ENCODE measurements around the gene CNTN5. TPM values are rescaled to one million over a fixed set of nuclear protein-coding genes. Genes with fewer than 3 reads are reported as not detected.

The CNTN5 gene
- total and polyA plus RNA-seq, 2 experiments from 2014 or later: not detected

GRCh38 chr11:100316952-100317351 lies 1296.2 kb downstream of the CNTN5 start:
- Histone ChIP-seq H3K9me3 (ENCODE audit: low read depth) (no peaks in the 10 kb centered on the region), H3K9ac (no peak overlapping the region), H3F3A (ENCODE audit: insufficient read depth) (no peaks in the 10 kb centered on the region), H3K27me3 (replicated peaks; ENCODE audit: insufficient read depth) (no peaks in the 10 kb centered on the region), H4K20me1 (ENCODE audit: insufficient read depth) (no peaks in the 10 kb centered on the region), H3K4me3 (no peak overlapping the region), H3K4me1 (ENCODE audit: insufficient read depth) (no peaks in the 10 kb centered on the region), H3K27ac (no peak overlapping the region), H3K9me2 (ENCODE audit: insufficient read depth) (no peaks in the 10 kb centered on the region), H3K4me2 (ENCODE audit: unreplicated experiment) (no peak overlapping the region), H2AFZ (no peak overlapping the region), H3K36me3 (ENCODE audit: low read depth) (no peaks in the 10 kb centered on the region), H3K79me2 (ENCODE audit: insufficient read depth) (no peaks in the 10 kb centered on the region)
- in situ Hi-C loops (cut with MboI): no loop called here
- no peak for TF ChIP-seq EZH2 (IDR thresholded peaks at IDR 0.05; ENCODE audit: insufficient read depth, poor library complexity, severe bottlenecking)
- TF ChIP-seq EZH2phosphoT487 (IDR thresholded peaks at IDR 0.05; ENCODE audit: insufficient read depth, low read depth): no peak
- WGBS, 2 experiments (ENCODE audit: low coverage in 1 of 2, low lambda C conversion rate in 2 of 2, missing lambda C conversion rate in 2 of 2): 20 to 22% methylated on average over 3 of the region's 3 CpGs
- no peak for DNase-seq

- H3K27ac ChIP-seq: no peak overlapping the region
- H3K4me2 ChIP-seq (ENCODE audit: unreplicated experiment): no peak overlapping the region
- no peak overlapping the region for H2AFZ ChIP-seq
- no peaks in the 10 kb centered on the region for H3K9me3 ChIP-seq (ENCODE audit: low read depth)
- no peaks in the 10 kb centered on the region for H3K79me2 ChIP-seq (ENCODE audit: insufficient read depth)
- H3K4me3 ChIP-seq: no peak overlapping the region
- H3K4me1 ChIP-seq (ENCODE audit: insufficient read depth): no peaks in the 10 kb centered on the region
- no peaks in the 10 kb centered on the region for H3F3A ChIP-seq (ENCODE audit: insufficient read depth)
- TF ChIP-seq EZH2phosphoT487 (IDR thresholded peaks at IDR 0.05; ENCODE audit: insufficient read depth, low read depth): no peak
- no peak for TF ChIP-seq EZH2 (IDR thresholded peaks at IDR 0.05; ENCODE audit: insufficient read depth, poor library complexity, severe bottlenecking)
- in situ Hi-C loops (cut with MboI): no loop called here
- no peaks in the 10 kb centered on the region for H3K36me3 ChIP-seq (ENCODE audit: low read depth)
- H3K27me3 ChIP-seq (replicated peaks; ENCODE audit: insufficient read depth): no peaks in the 10 kb centered on the region
- 2 to 3% methylated on average over 3 of the region's 3 CpGs for WGBS, 2 experiments (ENCODE audit: low coverage in 1 of 2, low lambda C conversion rate in 2 of 2, missing lambda C conversion rate in 2 of 2)
- no peak overlapping the region for H3K9ac ChIP-seq
- no peaks in the 10 kb centered on the region for H4K20me1 ChIP-seq (ENCODE audit: insufficient read depth)
- no peak for DNase-seq
- no peaks in the 10 kb centered on the region for H3K9me2 ChIP-seq (ENCODE audit: insufficient read depth)
These were observed 1298.9 kb downstream of the CNTN5 start for GRCh38 chr11:100319691-100320090.

GRCh38 chr11:100328626-100329340 lies 1308.0 kb downstream of the CNTN5 start:
- Histone ChIP-seq H3K4me2 (ENCODE audit: unreplicated experiment) (no peak overlapping the region), H3K4me3 (no peak overlapping the region), H3K9ac (no peak overlapping the region), H3K27me3 (replicated peaks; ENCODE audit: insufficient read depth) (no peaks in the 10 kb centered on the region), H3K36me3 (ENCODE audit: low read depth) (no peaks in the 10 kb centered on the region), H3K9me2 (ENCODE audit: insufficient read depth) (no peaks in the 10 kb centered on the region), H2AFZ (no peak overlapping the region), H3K4me1 (ENCODE audit: insufficient read depth) (no peaks in the 10 kb centered on the region), H3F3A (ENCODE audit: insufficient read depth) (no peaks in the 10 kb centered on the region), H4K20me1 (ENCODE audit: insufficient read depth) (no peaks in the 10 kb centered on the region), H3K79me2 (ENCODE audit: insufficient read depth) (no peaks in the 10 kb centered on the region), H3K9me3 (ENCODE audit: low read depth) (no peaks in the 10 kb centered on the region), H3K27ac (no peak overlapping the region)
- WGBS, 2 experiments (ENCODE audit: low coverage in 1 of 2, low lambda C conversion rate in 2 of 2, missing lambda C conversion rate in 2 of 2): 21 to 26% methylated on average over 4 of the region's 4 CpGs
- DNase-seq: no peak
- TF ChIP-seq EZH2 (IDR thresholded peaks at IDR 0.05; ENCODE audit: insufficient read depth, poor library complexity, severe bottlenecking) (no peak), EZH2phosphoT487 (IDR thresholded peaks at IDR 0.05; ENCODE audit: insufficient read depth, low read depth) (no peak)
- in situ Hi-C loops (cut with MboI): no loop called here

- Histone ChIP-seq H3K4me1 (ENCODE audit: insufficient read depth) (no peaks in the 10 kb centered on the region), H3K9me2 (ENCODE audit: insufficient read depth) (no peaks in the 10 kb centered on the region), H3K27ac (no peak overlapping the region), H2AFZ (no peak overlapping the region), H3K9ac (no peak overlapping the region), H3K36me3 (ENCODE audit: low read depth) (no peaks in the 10 kb centered on the region), H3K79me2 (ENCODE audit: insufficient read depth) (no peaks in the 10 kb centered on the region), H3K4me3 (no peak overlapping the region), H3K27me3 (replicated peaks; ENCODE audit: insufficient read depth) (no peaks in the 10 kb centered on the region), H3F3A (ENCODE audit: insufficient read depth) (no peaks in the 10 kb centered on the region), H4K20me1 (ENCODE audit: insufficient read depth) (no peaks in the 10 kb centered on the region), H3K9me3 (ENCODE audit: low read depth) (no peaks in the 10 kb centered on the region), H3K4me2 (ENCODE audit: unreplicated experiment) (no peak overlapping the region)
- no peak for DNase-seq
- TF ChIP-seq EZH2 (IDR thresholded peaks at IDR 0.05; ENCODE audit: insufficient read depth, poor library complexity, severe bottlenecking) (no peak), EZH2phosphoT487 (IDR thresholded peaks at IDR 0.05; ENCODE audit: insufficient read depth, low read depth) (no peak)
- in situ Hi-C loops (cut with MboI): no loop called here
These were observed 1308.6 kb downstream of the CNTN5 start for GRCh38 chr11:100329352-100329751.

- Histone ChIP-seq H3K9me3 (ENCODE audit: low read depth) (no peaks in the 10 kb centered on the region), H2AFZ (no peak overlapping the region), H4K20me1 (ENCODE audit: insufficient read depth) (no peaks in the 10 kb centered on the region), H3K36me3 (ENCODE audit: low read depth) (no peaks in the 10 kb centered on the region), H3K4me2 (ENCODE audit: unreplicated experiment) (no peak overlapping the region), H3K9ac (no peak overlapping the region), H3K9me2 (ENCODE audit: insufficient read depth) (no peaks in the 10 kb centered on the region), H3K4me3 (no peak overlapping the region), H3F3A (ENCODE audit: insufficient read depth) (no peaks in the 10 kb centered on the region), H3K4me1 (ENCODE audit: insufficient read depth) (no peaks in the 10 kb centered on the region), H3K27me3 (replicated peaks; ENCODE audit: insufficient read depth) (no peaks in the 10 kb centered on the region), H3K27ac (no peak overlapping the region), H3K79me2 (ENCODE audit: insufficient read depth) (no peaks in the 10 kb centered on the region)
- whole genome bisulfite sequencing, 2 experiments (ENCODE audit: low coverage in 1 of 2, low lambda C conversion rate in 2 of 2, missing lambda C conversion rate in 2 of 2): 56 to 58% methylated on average over 4 of the region's 4 CpGs
- DNase-seq: no peak
- in situ Hi-C loops (cut with MboI): no loop called here
- no peak for TF ChIP-seq EZH2phosphoT487 (IDR thresholded peaks at IDR 0.05; ENCODE audit: insufficient read depth, low read depth)
- TF ChIP-seq EZH2 (IDR thresholded peaks at IDR 0.05; ENCODE audit: insufficient read depth, poor library complexity, severe bottlenecking): no peak
These were observed 1316.1 kb downstream of the CNTN5 start for GRCh38 chr11:100336873-100337272.

Measured in GM23248 (cell line).